ENCODE measurements around the gene BAIAP2L2. TPM values are rescaled to one million over a fixed set of nuclear protein-coding genes. Genes with fewer than 3 reads are reported as not detected.

The BAIAP2L2 gene
- total and polyA plus RNA-seq, 2 experiments from 2014 or later = 3.9 to 5.6 TPM

GRCh38 chr22:38050720-38051119, 59.8 kb downstream of the BAIAP2L2 start (continued):
- TF ChIP-seq REST (IDR thresholded peaks at IDR 0.05; ENCODE audit: unreplicated experiment) (no peak), JUNB (IDR thresholded peaks at IDR 0.05; ENCODE audit: unreplicated experiment) (no peak), ETS1 (IDR thresholded peaks at IDR 0.05) (no peak), POLR2AphosphoS5 (IDR thresholded peaks at IDR 0.05; ENCODE audit: low read depth) (no peak)

- 0 out of 3 replicates have a peak, but pooled peaks cover 3% of the 10 kb centered on the region for H3K4me1 Mint-ChIP-seq
- H3K36me3 Mint-ChIP-seq (ENCODE audit: low read depth) = no peaks in the 10 kb centered on the region
Measured at GRCh38 chr22:38049812-38050619, 60.5 kb downstream of the BAIAP2L2 start.

GRCh38 chr22:38046070-38046748, 64.3 kb downstream of the BAIAP2L2 start:
- Mint-ChIP-seq H3K27ac (no peak overlapping the region), H3K4me1 (no peaks in the 10 kb centered on the region), H3K4me3 (no peak overlapping the region), H3K36me3 (ENCODE audit: low read depth) (no peaks in the 10 kb centered on the region), H3K27me3 (ENCODE audit: insufficient read depth, low read depth, poor library complexity) (peaks cover 3% of the 10 kb centered on the region), H3K9me3 (no peaks in the 10 kb centered on the region; the same call in 2 of the 3 replicates)
- no peaks in the 10 kb centered on the region; the same call in 1 of the 2 replicates for H4K20me1 ChIP-seq (replicated peaks; ENCODE audit: insufficient read depth)
- no peak overlapping the region for H3K4me2 ChIP-seq
- ATAC-seq (no peak; the same call in 2 of the 3 replicates), DNase-seq (ENCODE audit: low spot score) (no peak)
- no peaks in the 10 kb centered on the region for H3K79me2 ChIP-seq (replicated peaks; ENCODE audit: insufficient read depth)
- no peak overlapping the region for H3K27ac ChIP-seq (ENCODE audit: low read depth)
- no peaks in the 10 kb centered on the region for H3K36me3 ChIP-seq (ENCODE audit: insufficient read depth)
- H3K27me3 ChIP-seq (ENCODE audit: insufficient read depth) = no peaks in the 10 kb centered on the region
- H3F3A ChIP-seq (replicated peaks; ENCODE audit: low read depth) = no peaks in the 10 kb centered on the region
- H2AFZ ChIP-seq = 0 out of 2 replicates have a peak overlapping the region, but pooled peaks have one; percentile 63
- H3K4me1 ChIP-seq (ENCODE audit: insufficient read depth) = no peaks in the 10 kb centered on the region
- H3K4me3 ChIP-seq = no peak overlapping the region
- TF ChIP-seq CREB1 (CRISPR knock-in tag; IDR thresholded peaks at IDR 0.05; ENCODE audit: low read depth) (no peak), POLR2AphosphoS5 (IDR thresholded peaks at IDR 0.05; ENCODE audit: low read depth) (no peak), EZH2 (IDR thresholded peaks at IDR 0.05; ENCODE audit: low read depth, unreplicated experiment) (no peak), ZNF331 (CRISPR knock-in tag; IDR thresholded peaks at IDR 0.05; ENCODE audit: low read depth) (no peak)
- H3K9me2 ChIP-seq (ENCODE audit: insufficient read depth) = no peaks in the 10 kb centered on the region

More at GRCh38 chr22:38049812-38050619, 60.5 kb downstream of the BAIAP2L2 start:
- H3K4me1 ChIP-seq (ENCODE audit: insufficient read depth) = no peaks in the 10 kb centered on the region
- ATAC-seq (no peak), DNase-seq (ENCODE audit: low spot score) (no peak)
- no peak overlapping the region for H2AFZ ChIP-seq
- no peaks in the 10 kb centered on the region for H3K36me3 ChIP-seq (ENCODE audit: insufficient read depth)
- no peaks in the 10 kb centered on the region for H3K9me2 ChIP-seq (ENCODE audit: insufficient read depth)
- no peaks in the 10 kb centered on the region for H3K27me3 ChIP-seq (ENCODE audit: insufficient read depth)
- no peaks in the 10 kb centered on the region; the same call in 1 of the 2 replicates for H4K20me1 ChIP-seq (replicated peaks; ENCODE audit: insufficient read depth)
- H3K27ac Mint-ChIP-seq = no peak overlapping the region
- peaks cover 13% of the 10 kb centered on the region for H3K27me3 Mint-ChIP-seq (ENCODE audit: insufficient read depth, low read depth, poor library complexity)
- no peak overlapping the region for H3K27ac ChIP-seq (ENCODE audit: low read depth)
- H3K79me2 ChIP-seq (replicated peaks; ENCODE audit: insufficient read depth) = no peaks in the 10 kb centered on the region
- no peaks in the 10 kb centered on the region for H3K9me3 Mint-ChIP-seq
- no peak for TF ChIP-seq EZH2 (IDR thresholded peaks at IDR 0.05; ENCODE audit: low read depth, unreplicated experiment)
- H3K4me3 Mint-ChIP-seq = no peak overlapping the region
- H3K4me2 ChIP-seq = no peak overlapping the region
- no peaks in the 10 kb centered on the region for H3F3A ChIP-seq (replicated peaks; ENCODE audit: low read depth)
- H3K4me3 ChIP-seq = no peak overlapping the region
